Liver (tissue), 3 donors: ENCODE data around the gene ID1.

Source experiments
- TAF1 ChIP-seq: conservative IDR thresholded peaks from 2 replicates; pipeline ENCODE4 v1.6.1; 2016; ENCODE audit warnings: antibody characterized with exemption, mild to moderate bottlenecking
- TF ChIP-seq, protein P1 (sequence below): fragments of 150-350 bp; IDR thresholded peaks from 2 replicates; pipeline ENCODE4 v1.5.1; 2017; ENCODE audit warnings: improper control_type of control experiment, low read depth, low read length; ENCODE audit not compliant: missing input control
- donor health status: healthy.
- donor health status: healthy.

DNA sequence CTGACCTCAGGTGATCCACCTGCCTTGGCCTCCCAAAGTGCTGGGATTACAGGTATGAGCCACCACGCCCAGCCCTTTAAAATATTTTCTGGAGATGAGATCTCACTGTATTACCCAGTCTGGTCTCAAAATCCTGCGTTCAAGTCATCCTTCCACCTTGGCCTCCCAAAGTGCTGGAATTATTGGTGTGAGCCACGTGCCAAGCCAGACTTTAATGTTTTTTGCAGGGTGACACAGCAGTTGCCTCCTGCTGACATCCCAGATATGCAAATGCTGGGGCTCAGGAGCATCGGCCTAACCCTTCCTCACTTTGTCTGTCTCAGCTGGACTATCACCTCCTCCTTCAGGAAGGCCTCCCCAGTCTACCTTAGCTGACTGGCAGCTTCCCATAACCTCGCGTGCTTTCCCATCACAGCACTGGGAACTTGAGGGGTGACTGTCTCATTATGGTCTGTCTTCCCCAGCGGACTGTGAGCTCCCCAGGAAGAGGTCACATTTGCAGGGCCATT is 14.3 kb upstream of the ID1 start:
- TF ChIP-seq TAF1: no peak
- TF ChIP-seq, protein P1, sequence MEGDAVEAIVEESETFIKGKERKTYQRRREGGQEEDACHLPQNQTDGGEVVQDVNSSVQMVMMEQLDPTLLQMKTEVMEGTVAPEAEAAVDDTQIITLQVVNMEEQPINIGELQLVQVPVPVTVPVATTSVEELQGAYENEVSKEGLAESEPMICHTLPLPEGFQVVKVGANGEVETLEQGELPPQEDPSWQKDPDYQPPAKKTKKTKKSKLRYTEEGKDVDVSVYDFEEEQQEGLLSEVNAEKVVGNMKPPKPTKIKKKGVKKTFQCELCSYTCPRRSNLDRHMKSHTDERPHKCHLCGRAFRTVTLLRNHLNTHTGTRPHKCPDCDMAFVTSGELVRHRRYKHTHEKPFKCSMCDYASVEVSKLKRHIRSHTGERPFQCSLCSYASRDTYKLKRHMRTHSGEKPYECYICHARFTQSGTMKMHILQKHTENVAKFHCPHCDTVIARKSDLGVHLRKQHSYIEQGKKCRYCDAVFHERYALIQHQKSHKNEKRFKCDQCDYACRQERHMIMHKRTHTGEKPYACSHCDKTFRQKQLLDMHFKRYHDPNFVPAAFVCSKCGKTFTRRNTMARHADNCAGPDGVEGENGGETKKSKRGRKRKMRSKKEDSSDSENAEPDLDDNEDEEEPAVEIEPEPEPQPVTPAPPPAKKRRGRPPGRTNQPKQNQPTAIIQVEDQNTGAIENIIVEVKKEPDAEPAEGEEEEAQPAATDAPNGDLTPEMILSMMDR: no peak
